GM12872 (cell line): ENCODE results near the gene CDH10.

Source experiments
- TF ChIP-seq, protein P1 (sequence below): IDR thresholded peaks from 3 replicates; pipeline ENCODE4 v1.5.1; 2011; ENCODE audit warnings: low read depth, mild to moderate bottlenecking, low read length, moderate library complexity; ENCODE audit not compliant: insufficient read depth

CDH10 gene

GRCh38 chr5:24566933-24567332 lies 77.8 kb downstream of the CDH10 start:
- TF ChIP-seq, protein P1, sequence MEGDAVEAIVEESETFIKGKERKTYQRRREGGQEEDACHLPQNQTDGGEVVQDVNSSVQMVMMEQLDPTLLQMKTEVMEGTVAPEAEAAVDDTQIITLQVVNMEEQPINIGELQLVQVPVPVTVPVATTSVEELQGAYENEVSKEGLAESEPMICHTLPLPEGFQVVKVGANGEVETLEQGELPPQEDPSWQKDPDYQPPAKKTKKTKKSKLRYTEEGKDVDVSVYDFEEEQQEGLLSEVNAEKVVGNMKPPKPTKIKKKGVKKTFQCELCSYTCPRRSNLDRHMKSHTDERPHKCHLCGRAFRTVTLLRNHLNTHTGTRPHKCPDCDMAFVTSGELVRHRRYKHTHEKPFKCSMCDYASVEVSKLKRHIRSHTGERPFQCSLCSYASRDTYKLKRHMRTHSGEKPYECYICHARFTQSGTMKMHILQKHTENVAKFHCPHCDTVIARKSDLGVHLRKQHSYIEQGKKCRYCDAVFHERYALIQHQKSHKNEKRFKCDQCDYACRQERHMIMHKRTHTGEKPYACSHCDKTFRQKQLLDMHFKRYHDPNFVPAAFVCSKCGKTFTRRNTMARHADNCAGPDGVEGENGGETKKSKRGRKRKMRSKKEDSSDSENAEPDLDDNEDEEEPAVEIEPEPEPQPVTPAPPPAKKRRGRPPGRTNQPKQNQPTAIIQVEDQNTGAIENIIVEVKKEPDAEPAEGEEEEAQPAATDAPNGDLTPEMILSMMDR: no peak

DNA sequence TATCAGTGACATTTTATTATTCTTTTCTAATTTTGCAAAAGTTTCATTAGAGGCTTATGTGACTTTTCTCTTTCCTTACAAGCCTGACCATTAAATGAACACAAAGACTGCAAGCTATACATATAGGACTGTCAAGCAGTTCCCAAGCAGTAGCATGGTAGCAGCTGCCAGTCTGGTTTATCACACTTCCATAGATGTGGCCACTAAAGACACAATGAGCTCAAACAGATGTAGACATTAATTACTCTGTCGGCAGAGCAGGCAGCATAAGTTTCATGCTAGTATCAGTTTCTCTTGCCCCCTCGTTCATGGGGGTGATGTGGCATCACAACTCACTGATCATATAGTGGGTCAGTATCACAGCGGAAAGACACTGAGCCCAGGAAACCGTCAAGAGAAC lies 89.5 kb downstream of the CDH10 start:
- TF ChIP-seq, protein P1: no peak

DNA sequence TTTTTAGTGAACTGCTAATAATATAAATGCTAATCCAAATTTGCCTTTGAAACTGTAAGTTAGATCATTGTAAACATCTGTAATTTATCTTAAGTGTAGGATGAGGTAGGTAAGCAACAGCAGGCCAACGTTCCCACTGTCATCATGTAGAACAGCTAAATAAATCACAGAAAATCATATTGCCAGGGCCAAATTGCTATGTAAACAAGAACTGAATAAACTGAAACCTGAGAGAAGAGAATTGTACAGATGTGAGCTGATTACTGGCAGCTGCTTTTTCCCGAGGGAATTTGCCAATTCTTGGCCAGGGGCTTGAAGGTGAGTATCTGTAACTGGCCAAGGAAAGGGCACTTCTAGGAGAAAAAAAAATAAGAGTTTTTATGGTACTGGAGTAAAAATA lies 97.6 kb downstream of the CDH10 start:
- TF ChIP-seq, protein P1: no peak

DNA sequence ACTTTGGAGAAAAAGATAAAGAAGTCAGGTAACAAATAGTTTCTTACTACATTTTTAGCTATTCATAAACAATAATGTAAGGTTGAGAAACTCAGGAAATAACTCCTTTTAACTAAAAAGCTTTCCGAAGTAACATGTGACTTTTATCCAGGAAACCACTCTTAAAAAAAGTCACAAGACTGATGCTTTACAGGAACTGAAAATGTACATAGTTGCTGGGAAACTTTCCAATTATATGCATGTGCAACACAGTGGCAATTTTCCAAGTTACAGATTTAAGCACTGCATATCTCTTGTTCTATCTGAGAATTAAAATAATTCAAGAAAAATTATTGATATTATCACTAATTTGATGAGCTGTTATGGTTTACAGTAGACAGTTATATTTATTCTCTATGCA lies 105.2 kb downstream of the CDH10 start:
- TF ChIP-seq, protein P1: no peak

DNA sequence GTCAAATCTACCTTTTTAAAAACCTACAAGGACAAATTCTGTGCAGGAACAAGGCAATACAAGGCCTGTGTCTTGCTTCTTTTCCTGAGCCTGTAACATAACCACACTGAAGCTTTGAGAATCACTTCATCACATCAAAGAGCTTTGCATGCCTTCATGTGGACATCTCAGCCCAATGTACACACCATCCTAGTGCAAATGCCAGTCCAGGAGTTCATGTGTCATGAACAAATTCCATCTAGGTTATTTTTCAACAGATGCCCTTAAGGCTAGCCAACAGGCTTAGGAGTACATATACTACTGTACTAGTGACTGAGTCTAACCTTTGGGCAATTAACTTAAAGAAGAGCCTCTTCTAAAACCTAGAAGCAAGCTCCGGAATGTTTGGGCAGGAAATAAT lies 106.4 kb downstream of the CDH10 start:
- TF ChIP-seq, protein P1: no peak

- TF ChIP-seq, protein P1: no peak
Observed at GRCh38 chr5:24535646-24536045, 109.1 kb downstream of the CDH10 start.

DNA sequence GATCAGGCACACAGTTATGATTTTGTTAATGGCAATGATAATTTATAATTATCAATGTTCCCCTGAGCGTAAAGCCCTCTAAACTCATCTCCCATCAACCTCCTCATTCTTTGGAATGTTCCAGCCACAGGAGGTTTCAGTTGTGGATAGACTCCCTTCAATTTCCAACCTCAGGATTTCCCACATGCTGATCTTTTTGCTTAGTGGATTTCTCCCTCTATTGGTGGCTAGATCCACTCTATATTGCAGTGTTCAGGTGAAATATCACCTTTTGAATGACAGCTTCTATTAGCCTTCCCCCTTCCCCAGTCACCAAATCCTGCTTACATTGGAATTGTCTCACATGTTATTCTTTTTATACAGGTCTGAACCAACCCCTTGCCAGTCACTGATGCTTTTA lies 113.9 kb downstream of the CDH10 start:
- TF ChIP-seq, protein P1: no peak

DNA sequence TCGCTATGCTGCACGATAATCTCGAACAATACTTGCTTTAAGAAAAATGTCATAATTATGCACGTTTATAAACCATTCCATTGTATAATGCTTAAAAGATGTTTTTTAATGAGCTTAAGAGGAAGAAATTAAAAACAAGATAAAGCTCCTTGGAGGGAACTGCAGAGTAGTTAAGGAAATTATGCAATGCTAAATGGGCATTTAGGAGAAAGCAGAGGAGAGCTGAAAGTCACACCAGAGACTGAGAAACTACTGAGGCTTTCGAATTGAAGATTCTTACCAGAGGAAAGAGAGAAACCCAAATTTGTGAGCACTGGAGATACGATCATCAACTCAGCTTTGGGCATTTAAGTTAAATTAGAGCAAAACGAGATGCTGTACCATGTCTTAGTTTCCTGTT lies 119.4 kb downstream of the CDH10 start:
- TF ChIP-seq, protein P1: no peak
